Naive thymus-derived CD8-positive, alpha-beta T cell (primary cell): Measurements from ENCODE around the gene ABHD17A. TPM values are rescaled to one million over a fixed set of nuclear protein-coding genes. Genes with fewer than 3 reads are reported as not detected.

Experiments used
- ATAC-seq, 2 donors: fragments of 150-1000 bp; cut with Tn5 transposase in 1 of 2; sonication (Bioruptor Pico), chemical (Tn5 transposase) in 1 of 2; 1 replicate in 1 of 2; 2 replicates in 1 of 2; pipeline ENCODE4 v1.10.0; 2021; ENCODE audit warnings: mild to moderate bottlenecking in 2 of 2, moderate library complexity in 2 of 2
- POLR2A ChIA-PET: fragments of 350-600 bp; sonication (Branson Sonifier 250); formaldehyde crosslinking; loops from one replicate; lab custom pipeline; 2021; ENCODE audit warnings: antibody characterized with exemption; lab: Charles Lee
- DNase-seq, 10 donors: peaks; one replicate each; pipeline versions ENCODE4 v3.0.0 to v3.0.0-alpha.2; 2020 to 2022
- H3K27ac Mint-ChIP-seq, 10 donors: one replicate each; pipeline ENCODE4 v1.8.0; 2020 to 2022; ENCODE audit warnings: mild to moderate bottlenecking in 10 of 10, mixed read lengths in 10 of 10, moderate library complexity in 4 of 10, inconsistent platforms in 1 of 10
- H3K27me3 Mint-ChIP-seq, 5 donors: one replicate each; pipeline ENCODE4 v1.8.0; 2021 to 2022; ENCODE audit warnings: mixed read lengths in 5 of 5
- H3K36me3 Mint-ChIP-seq, 3 donors: one replicate each; pipeline ENCODE4 v1.8.0; 2020 to 2022; ENCODE audit warnings: mixed read lengths in 3 of 3, mild to moderate bottlenecking in 2 of 3, inconsistent platforms in 1 of 3
- H3K4me1 Mint-ChIP-seq, 4 donors: one replicate each; pipeline ENCODE4 v1.8.0; 2021 to 2022; ENCODE audit warnings: mixed read lengths in 4 of 4
- H3K4me3 Mint-ChIP-seq, 10 donors: one replicate each; pipeline ENCODE4 v1.8.0; 2020 to 2022; ENCODE audit warnings: mild to moderate bottlenecking in 10 of 10, mixed read lengths in 10 of 10, moderate library complexity in 6 of 10, inconsistent platforms in 1 of 10
- H3K9me3 Mint-ChIP-seq, 9 donors: one replicate each; pipeline ENCODE4 v1.8.0; 2020 to 2022; ENCODE audit warnings: mixed read lengths in 9 of 9, mild to moderate bottlenecking in 3 of 9, inconsistent platforms in 1 of 9, moderate library complexity in 1 of 9
- polyA plus RNA-seq, 3 donors: library from polyadenylated mRNA; unstranded; fragments of 300-500 nt; fragmentation: Illumina TruSeq; gene quantifications; one replicate each; pipeline ENCODE4 v1.2.3, GENCODE V29; 2021
- total RNA-seq, 8 experiments: library from RNA in 2 of 8; stranded (reverse) in 2 of 8; gene quantifications; one replicate each; pipeline ENCODE4 v1.2.3 and lab custom pipeline; 2021 to 2026

Gene ABHD17A
- total and polyA plus RNA-seq, 5 experiments from 2014 or later = 106 to 207 (median 153) TPM

DNA sequence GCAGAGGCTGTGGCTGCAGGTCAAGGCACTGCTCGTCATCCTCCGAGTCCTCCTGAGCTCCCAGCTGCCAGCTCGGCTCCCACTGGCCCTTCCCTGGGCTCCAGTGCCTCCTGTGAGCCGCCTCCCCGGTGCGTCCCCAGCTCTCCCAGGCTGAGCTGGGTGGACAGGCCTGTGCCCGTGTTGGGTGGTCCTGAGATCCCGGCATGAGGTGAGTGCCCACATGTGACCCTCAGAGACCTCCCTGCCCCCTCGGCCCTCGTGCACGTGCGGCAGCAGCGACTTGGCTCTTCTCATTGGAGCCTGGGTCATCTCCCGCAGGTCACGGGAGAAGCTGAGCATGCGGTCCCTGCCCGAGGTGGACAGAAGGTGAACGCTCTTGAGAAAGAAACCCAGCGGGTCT, 35.3 kb upstream of the ABHD17A start:
- no peak for DNase-seq
- POLR2A ChIA-PET = no interaction called here
- Mint-ChIP-seq H3K27ac (no peak overlapping the region), H3K9me3 (no peaks in the 10 kb centered on the region), H3K4me3 (no peak overlapping the region), H3K4me1 (no peaks in the 10 kb centered on the region), H3K27me3 (no peaks in the 10 kb centered on the region), H3K36me3 (peaks cover 0 to 36% (median 0%) of the 10 kb centered on the region in 3 donors)
- no peak for ATAC-seq

GRCh38 chr19:1918975-1919374, 33.7 kb upstream of the ABHD17A start:
- H3K4me1 Mint-ChIP-seq = no peaks in the 10 kb centered on the region

DNA sequence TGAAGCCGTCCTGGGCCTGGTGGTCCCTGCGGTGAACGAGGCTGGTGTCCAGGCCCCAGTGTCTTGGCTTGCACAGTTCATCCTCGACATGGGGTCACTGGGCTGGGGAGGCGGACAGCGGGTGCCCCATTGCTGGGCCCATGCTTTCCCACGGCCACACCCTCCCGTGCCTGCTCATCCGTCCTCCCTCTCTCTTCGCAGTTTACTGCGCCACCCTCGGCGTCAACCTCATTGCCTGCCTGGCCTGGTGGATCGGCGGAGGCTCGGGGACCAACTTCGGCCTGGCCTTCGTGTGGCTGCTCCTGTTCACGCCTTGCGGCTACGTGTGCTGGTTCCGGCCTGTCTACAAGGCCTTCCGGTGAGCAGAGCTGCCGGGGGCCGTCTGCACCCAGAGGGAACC, 32.6 kb upstream of the ABHD17A start:
- Mint-ChIP-seq H3K4me1 (peaks cover 0 to 3% (median 0%) of the 10 kb centered on the region in 4 donors), H3K9me3 (no peaks in the 10 kb centered on the region), H3K4me3 (no peak overlapping the region), H3K27me3 (no peaks in the 10 kb centered on the region), H3K36me3 (peaks cover 0 to 25% (median 0%) of the 10 kb centered on the region in 3 donors), H3K27ac (peak overlapping the region in 1 of 10 donors; percentile 40)
- POLR2A ChIA-PET = no interaction called here
- DNase-seq = no peak
- ATAC-seq = no peak

More at GRCh38 chr19:1918975-1919374, 33.7 kb upstream of the ABHD17A start:
- ATAC-seq = no peak
- DNase-seq = no peak
- Mint-ChIP-seq H3K4me3 (no peak overlapping the region), H3K27ac (no peak overlapping the region), H3K27me3 (no peaks in the 10 kb centered on the region), H3K9me3 (no peaks in the 10 kb centered on the region), H3K36me3 (peaks cover 0 to 27% (median 0%) of the 10 kb centered on the region in 3 donors)
- POLR2A ChIA-PET = no interaction called here

DNA sequence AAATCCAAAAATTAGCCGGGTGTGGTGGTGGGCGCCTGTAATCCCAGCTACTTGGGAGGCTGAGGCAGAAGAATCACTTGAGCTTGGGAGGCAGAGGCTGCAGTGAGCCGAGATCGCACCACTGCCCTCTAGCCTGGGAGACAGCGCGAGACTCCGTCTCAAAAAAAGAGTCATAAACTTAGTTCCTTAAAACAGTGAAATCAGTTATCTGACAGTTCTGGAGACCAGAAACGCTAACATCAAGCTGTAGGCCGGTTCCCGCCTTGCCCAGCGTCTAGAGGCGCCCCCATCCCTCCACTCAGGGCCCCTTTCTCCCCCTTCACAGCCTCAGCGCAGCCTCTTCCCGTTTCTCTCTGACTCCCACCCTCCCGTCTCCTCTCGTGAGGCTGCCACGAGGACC, 31.9 kb upstream of the ABHD17A start:
- POLR2A ChIA-PET = interaction anchor here (0.5 kb wide), 1 partner anchor 66 kb away, joined by 5 read pairs; no protein-coding TSS in a partner anchor
- DNase-seq = no peak

GRCh38 chr19:1914826-1915341, 29.6 kb upstream of the ABHD17A start:
- POLR2A ChIA-PET = no interaction called here
- H3K4me1 Mint-ChIP-seq = peaks cover 2 to 11% (median 6%) of the 10 kb centered on the region in 4 donors
- H3K27me3 Mint-ChIP-seq = no peaks in the 10 kb centered on the region

More for the DNA sequence above, 31.9 kb upstream of the ABHD17A start:
- peaks cover 0 to 26% (median 0%) of the 10 kb centered on the region in 3 donors for H3K36me3 Mint-ChIP-seq
- H3K4me3 Mint-ChIP-seq = no peak overlapping the region
- H3K4me1 Mint-ChIP-seq = peaks cover 0 to 3% (median 0%) of the 10 kb centered on the region in 4 donors
- H3K27ac Mint-ChIP-seq = peak overlapping the region in 2 of 10 donors; percentile 24 to 75
- no peaks in the 10 kb centered on the region for H3K27me3 Mint-ChIP-seq
- H3K9me3 Mint-ChIP-seq = no peaks in the 10 kb centered on the region
- ATAC-seq = no peak

DNA sequence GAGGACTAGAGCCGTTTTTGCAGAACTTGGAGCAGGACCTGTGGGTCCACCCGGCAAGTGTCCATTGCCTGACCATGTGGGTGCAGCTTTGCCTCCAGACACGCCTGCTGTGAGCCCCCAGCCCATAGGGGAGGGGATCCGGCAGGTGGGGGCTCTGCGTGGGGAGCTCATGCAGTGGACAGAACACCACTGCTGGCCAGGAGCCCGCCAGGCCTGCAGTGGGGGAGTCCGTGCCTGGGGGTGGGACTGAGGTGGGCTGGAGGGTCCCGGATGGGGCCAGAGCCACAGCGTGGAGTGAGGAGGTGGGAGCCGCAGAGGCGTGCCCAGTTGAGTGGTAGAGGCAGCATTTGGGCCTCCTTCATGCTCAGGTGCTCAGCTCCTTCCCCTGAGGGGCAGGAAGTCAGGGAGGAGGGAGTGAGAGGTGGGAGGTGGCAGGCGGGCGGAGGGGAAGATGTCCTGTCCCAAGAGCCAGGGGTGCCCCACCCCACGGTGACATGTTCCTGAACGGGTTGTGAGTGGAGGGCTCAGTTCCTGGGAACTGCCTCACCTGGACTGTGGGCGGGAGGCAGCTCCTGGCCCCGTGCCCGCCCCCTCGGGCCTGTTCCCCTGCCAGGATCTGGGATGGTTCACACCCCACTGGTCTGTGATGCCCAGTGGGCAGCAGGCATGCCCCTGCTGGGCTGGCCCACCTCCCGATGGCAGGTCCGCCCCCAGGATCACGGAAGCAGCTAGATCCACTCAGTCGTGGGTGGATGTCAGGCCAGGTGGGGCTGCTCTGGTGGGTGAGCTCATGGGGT, 28.7 kb upstream of the ABHD17A start:
- Mint-ChIP-seq H3K9me3 (no peaks in the 10 kb centered on the region), H3K27ac (no peak overlapping the region), H3K27me3 (no peaks in the 10 kb centered on the region), H3K4me3 (no peak overlapping the region), H3K4me1 (peaks cover 9 to 20% (median 15%) of the 10 kb centered on the region in 4 donors), H3K36me3 (peaks cover 0 to 13% (median 0%) of the 10 kb centered on the region in 3 donors)
- ATAC-seq = no peak
- no peak for DNase-seq
- POLR2A ChIA-PET = interaction anchor here (0.7 kb wide), 1 partner anchor 18 kb away, joined by 3 read pairs; no protein-coding TSS in a partner anchor

More at GRCh38 chr19:1914826-1915341, 29.6 kb upstream of the ABHD17A start:
- Mint-ChIP-seq H3K4me3 (no peak overlapping the region), H3K27ac (no peak overlapping the region), H3K36me3 (peaks cover 0 to 18% (median 0%) of the 10 kb centered on the region in 3 donors), H3K9me3 (no peaks in the 10 kb centered on the region)
- no peak for DNase-seq
- ATAC-seq = no peak

- Mint-ChIP-seq H3K36me3 (peaks cover 0 to 3% (median 0%) of the 10 kb centered on the region in 3 donors), H3K4me1 (peaks cover 13 to 25% (median 22%) of the 10 kb centered on the region in 4 donors), H3K27me3 (no peaks in the 10 kb centered on the region), H3K9me3 (no peaks in the 10 kb centered on the region), H3K4me3 (no peak overlapping the region), H3K27ac (no peak overlapping the region)
- POLR2A ChIA-PET = interaction anchor here (1.2 kb wide), 1 partner anchor 29 kb away, joined by 3 read pairs; no protein-coding TSS in a partner anchor
- ATAC-seq = no peak
- DNase-seq = no peak
Observed at GRCh38 chr19:1912760-1913505, 27.6 kb upstream of the ABHD17A start.

GRCh38 chr19:1911995-1912394, 26.7 kb upstream of the ABHD17A start:
- Mint-ChIP-seq H3K27me3 (no peaks in the 10 kb centered on the region), H3K27ac (no peak overlapping the region), H3K9me3 (no peaks in the 10 kb centered on the region), H3K4me1 (peaks cover 14 to 27% (median 24%) of the 10 kb centered on the region in 4 donors), H3K4me3 (no peak overlapping the region), H3K36me3 (peaks cover 0 to 2% (median 0%) of the 10 kb centered on the region in 3 donors)
- ATAC-seq = no peak
- POLR2A ChIA-PET = interaction anchor here (1.2 kb wide), 1 partner anchor 30 kb away, joined by 3 read pairs; no protein-coding TSS in a partner anchor
- no peak for DNase-seq

DNA sequence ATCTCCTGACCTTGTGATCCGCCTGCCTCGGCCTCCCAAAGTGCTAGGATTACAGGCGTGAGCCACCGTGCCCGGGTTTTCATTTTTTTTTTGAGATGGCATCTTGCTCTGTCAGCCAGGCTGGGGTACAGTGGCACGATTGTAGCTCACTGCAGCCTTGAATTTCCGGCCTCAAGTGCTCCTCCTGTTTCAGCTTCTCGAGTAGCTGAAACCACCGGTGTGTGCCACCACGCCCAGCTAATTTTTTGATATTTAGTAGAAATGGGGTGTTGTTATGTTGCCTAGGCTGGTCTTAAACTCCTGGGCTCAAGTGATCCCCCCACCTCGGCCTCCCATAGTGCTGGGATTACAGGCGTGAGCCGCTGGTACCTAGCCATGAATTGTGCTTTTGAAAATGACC, 25.8 kb upstream of the ABHD17A start:
- Mint-ChIP-seq H3K27me3 (no peaks in the 10 kb centered on the region), H3K4me3 (no peak overlapping the region), H3K27ac (peak overlapping the region in 1 of 10 donors; percentile 32), H3K4me1 (peaks cover 14 to 28% (median 25%) of the 10 kb centered on the region in 4 donors), H3K9me3 (no peaks in the 10 kb centered on the region), H3K36me3 (peaks cover 0 to 2% (median 0%) of the 10 kb centered on the region in 3 donors)
- DNase-seq (no peak), ATAC-seq (no peak)
- POLR2A ChIA-PET = interaction anchor here (0.7 to 1.0 kb wide), 2 partner anchors 16 to 123 kb away, joined by 3 read pairs; no protein-coding TSS in a partner anchor

DNA sequence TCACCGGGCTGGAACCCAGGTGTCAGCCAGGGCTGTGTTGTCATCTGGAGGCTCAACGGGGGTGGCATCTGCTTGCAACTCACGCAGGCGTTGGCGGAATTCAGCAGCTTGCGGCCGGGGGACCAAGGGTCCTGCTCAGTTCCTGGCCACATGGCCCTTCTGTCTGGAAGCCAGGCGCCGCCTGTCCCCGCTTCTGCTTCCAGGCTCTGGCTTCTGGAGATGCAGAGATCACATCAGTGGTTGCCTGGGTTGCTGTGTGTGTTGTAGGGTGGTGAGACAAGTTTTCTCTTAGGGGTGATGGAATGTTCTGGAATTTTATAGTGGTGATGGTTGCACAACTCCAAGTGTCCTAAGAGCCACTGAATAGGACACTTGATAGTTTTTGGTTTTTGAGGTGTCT, 24.9 kb upstream of the ABHD17A start:
- DNase-seq = no peak
- peak overlapping the region in 7 of 10 donors; percentile 13 to 84 (median 72) for H3K27ac Mint-ChIP-seq
- peaks cover 0 to 2% (median 0%) of the 10 kb centered on the region in 3 donors for H3K36me3 Mint-ChIP-seq
- no peaks in the 10 kb centered on the region for H3K9me3 Mint-ChIP-seq
- POLR2A ChIA-PET = interaction anchor here (1.0 kb wide), 1 partner anchor 13 kb away, joined by 7 read pairs; no protein-coding TSS in a partner anchor
- peak overlapping the region in 8 of 10 donors; percentile 24 to 75 (median 54) for H3K4me3 Mint-ChIP-seq
- H3K27me3 Mint-ChIP-seq = no peaks in the 10 kb centered on the region
- peaks cover 17 to 34% (median 28%) of the 10 kb centered on the region in 4 donors for H3K4me1 Mint-ChIP-seq
- no peak for ATAC-seq

GRCh38 chr19:1909761-1910080, 24.4 kb upstream of the ABHD17A start:
- H3K4me3 Mint-ChIP-seq = peak overlapping the region in 9 of 10 donors; percentile 38 to 81 (median 63)
- peaks cover 17 to 37% (median 29%) of the 10 kb centered on the region in 4 donors for H3K4me1 Mint-ChIP-seq
- peak overlapping the region in 5 of 10 donors; percentile 61 to 89 (median 75) for H3K27ac Mint-ChIP-seq
- DNase-seq = no peak
- POLR2A ChIA-PET = interaction anchor here (1.0 kb wide), 1 partner anchor 12 kb away, joined by 7 read pairs; no protein-coding TSS in a partner anchor
- no peaks in the 10 kb centered on the region for H3K27me3 Mint-ChIP-seq
- peaks cover 0 to 2% (median 0%) of the 10 kb centered on the region in 3 donors for H3K36me3 Mint-ChIP-seq
- ATAC-seq = no peak
- no peaks in the 10 kb centered on the region for H3K9me3 Mint-ChIP-seq

GRCh38 chr19:1908364-1908678, 23.0 kb upstream of the ABHD17A start:
- no peak for DNase-seq
- Mint-ChIP-seq H3K36me3 (peaks cover 0 to 2% (median 0%) of the 10 kb centered on the region in 3 donors), H3K9me3 (no peaks in the 10 kb centered on the region), H3K4me1 (peaks cover 17 to 50% (median 41%) of the 10 kb centered on the region in 4 donors), H3K27ac (no peak overlapping the region), H3K4me3 (no peak overlapping the region), H3K27me3 (no peaks in the 10 kb centered on the region)
- POLR2A ChIA-PET = interaction anchor here (1.4 kb wide), 1 partner anchor 32 kb away, joined by 5 read pairs; no protein-coding TSS in a partner anchor
- ATAC-seq = no peak
